Measurements from ENCODE around the gene MUC6.

GRCh38 chr11:993632-994167 lies 42.8 kb downstream of the MUC6 start:
- TF ChIP-seq CTCF (IDR thresholded peaks at IDR 0.05; ENCODE audit: low read length) (no peak), EZH2 (optimal IDR thresholded peaks at IDR 0.05; ENCODE audit: low read depth, low read length) (no peak)
